ENCODE results near the gene MIOS.

The MIOS gene

DNA sequence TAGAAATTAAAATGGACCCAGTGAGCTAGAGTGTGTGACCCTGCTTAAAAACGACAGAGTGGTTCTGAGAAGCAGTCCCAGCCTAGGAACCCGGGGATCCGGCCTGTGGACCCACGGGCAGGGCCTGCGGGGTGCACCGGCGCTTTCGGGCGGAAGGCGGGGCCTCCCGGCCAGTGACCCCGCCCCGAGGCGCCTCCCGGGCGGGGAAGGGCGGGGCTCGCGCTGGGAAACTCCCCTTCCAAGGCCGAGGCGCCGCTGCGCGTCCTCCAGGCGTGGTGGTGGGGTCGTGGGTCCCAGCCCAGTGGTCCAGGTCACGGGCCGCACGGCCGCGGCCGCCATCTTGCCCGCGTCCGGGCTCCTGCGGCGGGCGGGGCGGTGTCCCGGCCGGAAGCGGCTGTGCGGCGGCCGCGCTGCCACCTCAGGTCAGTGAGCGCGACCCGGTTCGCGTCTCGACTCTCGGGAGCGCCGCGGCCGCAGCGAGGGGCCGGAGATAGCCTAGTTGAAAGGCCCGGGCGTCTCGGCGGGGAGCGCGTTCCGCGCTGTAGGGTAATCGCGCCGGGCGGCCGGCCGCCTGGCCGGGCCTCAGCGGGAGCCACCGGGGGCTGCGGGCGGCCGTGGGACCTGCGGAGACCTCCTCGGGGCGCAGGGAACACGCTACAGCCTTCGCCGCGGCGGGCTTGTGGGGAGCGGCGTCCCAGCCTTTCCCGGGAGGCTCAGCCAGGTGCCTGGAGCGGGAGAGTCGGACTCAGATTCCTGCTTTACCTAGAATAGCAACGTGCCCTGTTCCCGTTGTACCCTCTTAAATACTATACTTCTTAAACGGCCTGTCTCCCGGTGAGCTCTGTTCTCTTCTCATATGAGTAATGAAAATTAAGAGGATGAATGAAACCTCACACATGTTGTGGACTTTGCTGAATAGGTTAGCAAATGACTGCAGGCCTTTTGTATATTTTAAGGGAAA, at the start of gene MIOS:
TSS of gene MIOS (plus strand) at position 234 of the 961 bp plus-strand sequence. CDS start 5,592 bp downstream, outside the sequence.
- peak within 1 kb of the TSS; percentile 99 for H3K27ac ChIP-seq
- TF ChIP-seq, protein P1, sequence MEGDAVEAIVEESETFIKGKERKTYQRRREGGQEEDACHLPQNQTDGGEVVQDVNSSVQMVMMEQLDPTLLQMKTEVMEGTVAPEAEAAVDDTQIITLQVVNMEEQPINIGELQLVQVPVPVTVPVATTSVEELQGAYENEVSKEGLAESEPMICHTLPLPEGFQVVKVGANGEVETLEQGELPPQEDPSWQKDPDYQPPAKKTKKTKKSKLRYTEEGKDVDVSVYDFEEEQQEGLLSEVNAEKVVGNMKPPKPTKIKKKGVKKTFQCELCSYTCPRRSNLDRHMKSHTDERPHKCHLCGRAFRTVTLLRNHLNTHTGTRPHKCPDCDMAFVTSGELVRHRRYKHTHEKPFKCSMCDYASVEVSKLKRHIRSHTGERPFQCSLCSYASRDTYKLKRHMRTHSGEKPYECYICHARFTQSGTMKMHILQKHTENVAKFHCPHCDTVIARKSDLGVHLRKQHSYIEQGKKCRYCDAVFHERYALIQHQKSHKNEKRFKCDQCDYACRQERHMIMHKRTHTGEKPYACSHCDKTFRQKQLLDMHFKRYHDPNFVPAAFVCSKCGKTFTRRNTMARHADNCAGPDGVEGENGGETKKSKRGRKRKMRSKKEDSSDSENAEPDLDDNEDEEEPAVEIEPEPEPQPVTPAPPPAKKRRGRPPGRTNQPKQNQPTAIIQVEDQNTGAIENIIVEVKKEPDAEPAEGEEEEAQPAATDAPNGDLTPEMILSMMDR (conservative IDR thresholded peaks at IDR 0.05), result no peak

DNA sequence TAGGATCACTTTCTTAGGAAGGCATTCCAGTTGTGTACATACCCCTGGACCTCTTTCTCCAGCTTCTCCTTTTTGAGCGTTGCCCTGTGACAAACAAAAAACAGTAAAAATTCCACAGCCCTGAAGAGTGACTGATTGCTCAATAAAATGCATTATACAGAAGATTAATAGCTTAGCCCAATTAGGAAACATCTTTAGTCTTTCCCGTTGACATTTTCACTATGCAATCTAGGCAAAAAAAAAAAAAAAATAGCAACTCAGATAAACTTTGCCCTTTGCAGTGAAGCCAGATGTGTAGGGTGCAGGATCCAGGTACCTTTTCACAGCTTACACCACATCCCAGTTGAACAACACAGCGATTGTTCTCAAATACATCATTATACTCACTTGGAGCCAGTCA, 48.9 kb upstream of the MIOS start:
- H3K27ac ChIP-seq, result no peak overlapping the region
- TF ChIP-seq, protein P1 (conservative IDR thresholded peaks at IDR 0.05), result no peak

DNA sequence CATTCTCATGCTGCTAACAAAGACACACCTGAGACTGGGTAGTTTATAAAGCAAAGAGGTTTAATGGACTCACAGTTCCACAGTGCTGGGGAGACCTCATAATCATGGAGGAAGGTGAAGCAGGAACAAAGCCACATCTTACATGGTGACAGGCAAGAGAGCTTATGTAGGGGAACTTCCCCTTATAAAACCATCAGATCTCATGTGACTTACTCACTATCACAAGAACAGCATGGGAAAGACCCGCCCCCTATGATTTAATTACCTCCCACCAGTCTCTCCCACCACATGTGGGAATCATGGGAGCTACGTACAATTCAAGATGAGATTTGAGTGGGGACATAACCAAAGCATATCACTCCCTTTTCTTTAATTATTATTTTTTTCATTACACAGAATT, 47.6 kb upstream of the MIOS start:
- TF ChIP-seq, protein P1 (conservative IDR thresholded peaks at IDR 0.05), result no peak
- no peak overlapping the region for H3K27ac ChIP-seq

- TF ChIP-seq, protein P1 (conservative IDR thresholded peaks at IDR 0.05), result no peak
- no peak overlapping the region for H3K27ac ChIP-seq
These were observed 47.2 kb upstream of the MIOS start for GRCh38 chr7:7519528-7519927.

DNA sequence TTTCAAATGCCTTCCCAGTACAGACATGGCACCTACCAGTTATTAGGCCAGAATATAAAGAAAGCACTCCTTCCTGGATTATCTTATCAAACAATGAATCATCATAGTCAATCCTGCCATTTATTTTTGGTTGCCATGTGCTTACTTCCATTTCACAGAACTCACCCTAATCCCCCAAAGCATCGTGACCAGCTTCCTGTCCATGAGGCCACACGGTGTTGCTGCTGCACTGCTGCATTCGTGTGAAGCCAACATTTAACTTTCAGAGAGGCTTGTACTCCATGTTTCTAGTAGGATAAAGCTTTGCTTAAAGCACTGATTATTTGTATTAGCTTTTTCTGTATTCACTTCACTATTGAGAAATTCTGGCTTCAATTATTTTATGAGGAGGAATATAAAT, 45.4 kb upstream of the MIOS start:
- TF ChIP-seq, protein P1 (conservative IDR thresholded peaks at IDR 0.05), result no peak
- no peak overlapping the region for H3K27ac ChIP-seq

DNA sequence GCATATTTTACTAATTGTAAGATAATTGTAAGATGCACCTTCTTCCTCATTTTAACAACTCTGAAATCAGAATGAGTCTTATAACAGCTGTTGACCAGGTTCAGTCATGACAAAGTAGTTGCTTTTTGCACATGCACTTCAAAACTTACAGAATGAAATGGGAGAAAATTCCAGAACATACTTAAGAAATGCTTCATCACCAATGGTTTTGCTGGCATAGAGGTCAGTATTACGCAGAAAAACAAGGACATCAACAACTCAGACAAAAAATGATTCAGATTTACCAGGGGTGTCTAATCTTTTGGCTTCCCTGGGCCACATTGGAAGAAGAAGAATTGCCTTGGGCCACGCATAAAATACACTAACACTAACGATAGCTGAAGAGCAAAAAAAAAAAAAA, 44.3 kb upstream of the MIOS start:
- no peak overlapping the region for H3K27ac ChIP-seq
- TF ChIP-seq, protein P1 (conservative IDR thresholded peaks at IDR 0.05), result no peak

- no peak overlapping the region for H3K27ac ChIP-seq
- TF ChIP-seq, protein P1 (conservative IDR thresholded peaks at IDR 0.05), result no peak
These were observed 42.6 kb upstream of the MIOS start for GRCh38 chr7:7524121-7524520.

Data from VCaP (cell line).